Measurements from ENCODE around the gene CDH23. TPM values are rescaled to one million over a fixed set of nuclear protein-coding genes. Genes with fewer than 3 reads are reported as not detected.

CDH23 gene
- total RNA-seq, 2 experiments from 2014 or later, result 4.6 to 5.2 TPM

DNA sequence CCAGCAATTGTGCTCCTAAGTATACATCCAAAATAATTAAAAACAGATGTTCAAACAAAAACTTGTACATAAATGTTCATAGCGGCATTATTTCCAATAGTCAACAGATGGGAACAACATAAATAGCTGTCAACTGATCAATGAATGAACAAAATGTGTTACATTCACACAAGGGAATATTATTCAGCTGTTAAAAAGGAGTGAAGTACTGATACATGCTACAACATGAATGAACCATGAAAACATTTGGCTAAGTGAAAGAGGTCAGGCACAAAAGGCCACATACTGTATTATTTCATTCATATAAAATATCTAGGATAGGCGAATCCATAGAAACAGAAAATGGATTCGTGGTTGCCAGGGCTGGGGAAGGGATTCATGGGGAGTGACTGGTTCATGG, 109.1 kb downstream of the CDH23 start:
- Mint-ChIP-seq H3K9me3 (no peaks in the 10 kb centered on the region), H3K27me3 (no peaks in the 10 kb centered on the region), H3K27ac (no peak overlapping the region), H3K36me3 (ENCODE audit: low read depth) (no peaks in the 10 kb centered on the region), H3K4me3 (no peak overlapping the region), H3K4me1 (ENCODE audit: low read depth) (no peaks in the 10 kb centered on the region)
- H3K9me3 ChIP-seq (ENCODE audit: control insufficient read depth in 1 of 2, insufficient read depth in 1 of 2, low read length in 2 of 2), result no peaks in the 10 kb centered on the region
- no peaks in the 10 kb centered on the region for H3K4me1 ChIP-seq (ENCODE audit: insufficient read depth, low read length)
- POLR2A ChIA-PET, result no interaction called here
- CTCF ChIA-PET, result no interaction called here
- ATAC-seq (ENCODE audit: poor library complexity) (no peak), DNase-seq (no peak)
- TF ChIP-seq, protein P1, sequence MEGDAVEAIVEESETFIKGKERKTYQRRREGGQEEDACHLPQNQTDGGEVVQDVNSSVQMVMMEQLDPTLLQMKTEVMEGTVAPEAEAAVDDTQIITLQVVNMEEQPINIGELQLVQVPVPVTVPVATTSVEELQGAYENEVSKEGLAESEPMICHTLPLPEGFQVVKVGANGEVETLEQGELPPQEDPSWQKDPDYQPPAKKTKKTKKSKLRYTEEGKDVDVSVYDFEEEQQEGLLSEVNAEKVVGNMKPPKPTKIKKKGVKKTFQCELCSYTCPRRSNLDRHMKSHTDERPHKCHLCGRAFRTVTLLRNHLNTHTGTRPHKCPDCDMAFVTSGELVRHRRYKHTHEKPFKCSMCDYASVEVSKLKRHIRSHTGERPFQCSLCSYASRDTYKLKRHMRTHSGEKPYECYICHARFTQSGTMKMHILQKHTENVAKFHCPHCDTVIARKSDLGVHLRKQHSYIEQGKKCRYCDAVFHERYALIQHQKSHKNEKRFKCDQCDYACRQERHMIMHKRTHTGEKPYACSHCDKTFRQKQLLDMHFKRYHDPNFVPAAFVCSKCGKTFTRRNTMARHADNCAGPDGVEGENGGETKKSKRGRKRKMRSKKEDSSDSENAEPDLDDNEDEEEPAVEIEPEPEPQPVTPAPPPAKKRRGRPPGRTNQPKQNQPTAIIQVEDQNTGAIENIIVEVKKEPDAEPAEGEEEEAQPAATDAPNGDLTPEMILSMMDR (IDR thresholded peaks at IDR 0.05), result no peak
- H3K27ac ChIP-seq (ENCODE audit: low read depth in 1 of 2, low read length in 2 of 2), result no peak overlapping the region
- peaks cover 0 to 3% of the 10 kb centered on the region in 2 experiments for H3K27me3 ChIP-seq (ENCODE audit: control insufficient read depth in 1 of 2, insufficient read depth in 2 of 2, low read length in 2 of 2)
- H3K36me3 ChIP-seq (ENCODE audit: insufficient read depth, low read length), result no peaks in the 10 kb centered on the region
- intact Hi-C loops (cut with DNase I, micrococcal nuclease), result no loop called here
- H3K4me3 ChIP-seq (ENCODE audit: low read length), result no peak overlapping the region

DNA sequence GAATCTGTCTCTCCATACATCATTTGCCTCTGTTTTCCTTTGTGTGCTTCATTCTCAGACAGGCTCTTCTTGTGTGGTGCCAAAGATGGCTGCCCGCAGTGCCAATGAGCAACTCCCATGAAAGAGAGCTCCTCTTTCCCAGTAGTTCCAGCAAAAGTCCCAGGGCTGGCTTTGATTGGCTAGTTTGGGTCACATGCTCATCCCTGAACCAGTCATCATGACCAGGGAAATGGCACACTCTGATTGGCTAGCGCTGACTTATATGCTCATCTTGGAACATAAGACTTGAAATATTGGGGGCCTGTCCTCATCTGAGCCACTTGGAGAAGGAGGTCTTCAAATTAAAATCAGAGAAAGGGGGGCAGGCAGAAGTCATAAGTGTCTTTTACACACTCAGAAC, 112.7 kb downstream of the CDH23 start:
- no peaks in the 10 kb centered on the region for H3K9me3 Mint-ChIP-seq
- intact Hi-C loops (cut with DNase I, micrococcal nuclease), result no loop called here
- ATAC-seq (ENCODE audit: poor library complexity), result no peak
- no peak overlapping the region for H3K27ac ChIP-seq (ENCODE audit: low read depth in 1 of 2, low read length in 2 of 2)
- ChIA-PET CTCF (no interaction called here), POLR2A (no interaction called here)
- no peak for DNase-seq
- no peaks in the 10 kb centered on the region for H3K36me3 Mint-ChIP-seq (ENCODE audit: low read depth)
- H3K4me3 ChIP-seq (ENCODE audit: low read length), result no peak overlapping the region
- H3K27ac Mint-ChIP-seq, result no peak overlapping the region
- H3K36me3 ChIP-seq (ENCODE audit: insufficient read depth, low read length), result no peaks in the 10 kb centered on the region
- no peaks in the 10 kb centered on the region for H3K4me1 Mint-ChIP-seq (ENCODE audit: low read depth)
- H3K4me3 Mint-ChIP-seq, result no peak overlapping the region
- no peaks in the 10 kb centered on the region for H3K27me3 Mint-ChIP-seq
- TF ChIP-seq, protein P1 (IDR thresholded peaks at IDR 0.05), result no peak
- no peaks in the 10 kb centered on the region for H3K4me1 ChIP-seq (ENCODE audit: insufficient read depth, low read length)
- H3K9me3 ChIP-seq (ENCODE audit: control insufficient read depth in 1 of 2, insufficient read depth in 1 of 2, low read length in 2 of 2), result no peaks in the 10 kb centered on the region
- H3K27me3 ChIP-seq (ENCODE audit: control insufficient read depth in 1 of 2, insufficient read depth in 2 of 2, low read length in 2 of 2), result peaks cover 0 to 3% of the 10 kb centered on the region in 2 experiments

- no peaks in the 10 kb centered on the region for H3K27me3 ChIP-seq (ENCODE audit: control insufficient read depth in 1 of 2, insufficient read depth in 2 of 2, low read length in 2 of 2)
- H3K27ac Mint-ChIP-seq, result no peak overlapping the region
- ATAC-seq (ENCODE audit: poor library complexity) (no peak), DNase-seq (no peak)
- no peak overlapping the region for H3K27ac ChIP-seq (ENCODE audit: low read depth in 1 of 2, low read length in 2 of 2)
- ChIA-PET CTCF (no interaction called here), POLR2A (no interaction called here)
- H3K36me3 Mint-ChIP-seq (ENCODE audit: low read depth), result no peaks in the 10 kb centered on the region
- H3K9me3 Mint-ChIP-seq, result no peaks in the 10 kb centered on the region
- no peaks in the 10 kb centered on the region for H3K4me1 Mint-ChIP-seq (ENCODE audit: low read depth)
- no peak overlapping the region for H3K4me3 ChIP-seq (ENCODE audit: low read length)
- H3K4me3 Mint-ChIP-seq, result no peak overlapping the region
- no peaks in the 10 kb centered on the region for H3K36me3 ChIP-seq (ENCODE audit: insufficient read depth, low read length)
- TF ChIP-seq, protein P1 (IDR thresholded peaks at IDR 0.05), result no peak
- no peaks in the 10 kb centered on the region for H3K9me3 ChIP-seq (ENCODE audit: control insufficient read depth in 1 of 2, insufficient read depth in 1 of 2, low read length in 2 of 2)
- H3K4me1 ChIP-seq (ENCODE audit: insufficient read depth, low read length), result no peaks in the 10 kb centered on the region
- intact Hi-C loops (cut with DNase I, micrococcal nuclease), result no loop called here
- no peaks in the 10 kb centered on the region for H3K27me3 Mint-ChIP-seq
Observed at GRCh38 chr10:71511206-71511605, 114.5 kb downstream of the CDH23 start.
